ENCODE results near the gene SH3TC1. TPM values are rescaled to one million over a fixed set of nuclear protein-coding genes. Genes with fewer than 3 reads are reported as not detected.

The SH3TC1 gene
- total RNA-seq, 1 donor from 2014 or later, result 1.2 TPM

DNA sequence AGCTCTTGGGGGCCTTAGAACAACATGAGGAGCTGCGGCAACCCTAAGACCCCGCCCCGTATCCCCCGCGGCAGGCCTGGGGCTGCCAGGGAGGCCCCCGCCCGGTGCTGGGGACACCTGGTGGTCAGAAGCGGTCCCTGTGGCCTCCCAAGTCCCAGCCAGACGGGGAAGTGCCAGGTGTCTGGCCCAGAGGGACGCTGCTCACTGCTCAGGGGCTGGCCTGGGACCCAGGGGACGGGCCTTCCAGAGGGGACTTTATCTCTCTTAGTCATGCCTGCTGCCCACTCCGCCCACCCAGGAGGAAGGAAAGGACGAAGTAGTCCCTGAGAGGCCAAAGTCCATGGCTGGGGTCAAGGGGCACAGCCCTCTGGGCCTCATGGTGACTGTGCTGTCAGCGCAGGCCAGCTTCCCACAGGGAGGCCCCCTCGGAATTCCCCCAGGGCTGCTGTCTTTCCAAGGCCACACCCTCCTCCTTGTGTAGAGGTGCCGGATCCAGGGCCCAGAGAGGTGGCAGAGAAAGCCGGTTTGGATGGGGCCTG lies 39.5 kb downstream of the SH3TC1 start:
- no peaks in the 10 kb centered on the region for H3K9me3 ChIP-seq (ENCODE audit: insufficient read depth, low read depth, low read length)
- H4K20me1 ChIP-seq (ENCODE audit: insufficient read depth, low read length), result no peaks in the 10 kb centered on the region
- no peaks in the 10 kb centered on the region for H3K79me2 ChIP-seq (ENCODE audit: insufficient read depth, low read length)
- H3K4me3 ChIP-seq (ENCODE audit: insufficient read depth, low read depth, low read length), result no peak overlapping the region
- DNase-seq (ENCODE audit: low read depth) (no peak), FAIRE-seq (no peak)
- H3K4me2 ChIP-seq (ENCODE audit: low read length), result no peak overlapping the region
- no peaks in the 10 kb centered on the region for H3K36me3 ChIP-seq (ENCODE audit: insufficient read depth, low read length)
- H3K4me1 Mint-ChIP-seq (ENCODE audit: low read depth, unreplicated experiment), result no peaks in the 10 kb centered on the region
- peaks cover 5% of the 10 kb centered on the region for H3K4me1 ChIP-seq (ENCODE audit: insufficient read depth, low read length)
- H3K9ac ChIP-seq (ENCODE audit: low read length), result no peak overlapping the region
- H3K27ac ChIP-seq (ENCODE audit: low read depth, low read length), result no peak overlapping the region
- no peak overlapping the region for H3K27ac Mint-ChIP-seq (ENCODE audit: unreplicated experiment)
- no peaks in the 10 kb centered on the region for H3K36me3 Mint-ChIP-seq (ENCODE audit: low read depth, unreplicated experiment)
- TF ChIP-seq, protein P1, sequence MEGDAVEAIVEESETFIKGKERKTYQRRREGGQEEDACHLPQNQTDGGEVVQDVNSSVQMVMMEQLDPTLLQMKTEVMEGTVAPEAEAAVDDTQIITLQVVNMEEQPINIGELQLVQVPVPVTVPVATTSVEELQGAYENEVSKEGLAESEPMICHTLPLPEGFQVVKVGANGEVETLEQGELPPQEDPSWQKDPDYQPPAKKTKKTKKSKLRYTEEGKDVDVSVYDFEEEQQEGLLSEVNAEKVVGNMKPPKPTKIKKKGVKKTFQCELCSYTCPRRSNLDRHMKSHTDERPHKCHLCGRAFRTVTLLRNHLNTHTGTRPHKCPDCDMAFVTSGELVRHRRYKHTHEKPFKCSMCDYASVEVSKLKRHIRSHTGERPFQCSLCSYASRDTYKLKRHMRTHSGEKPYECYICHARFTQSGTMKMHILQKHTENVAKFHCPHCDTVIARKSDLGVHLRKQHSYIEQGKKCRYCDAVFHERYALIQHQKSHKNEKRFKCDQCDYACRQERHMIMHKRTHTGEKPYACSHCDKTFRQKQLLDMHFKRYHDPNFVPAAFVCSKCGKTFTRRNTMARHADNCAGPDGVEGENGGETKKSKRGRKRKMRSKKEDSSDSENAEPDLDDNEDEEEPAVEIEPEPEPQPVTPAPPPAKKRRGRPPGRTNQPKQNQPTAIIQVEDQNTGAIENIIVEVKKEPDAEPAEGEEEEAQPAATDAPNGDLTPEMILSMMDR (IDR thresholded peaks at IDR 0.05; ENCODE audit: insufficient read depth, low read depth, low read length), result no peak
- TF ChIP-seq EZH2 (IDR thresholded peaks at IDR 0.05; ENCODE audit: insufficient read depth, low read length), result no peak
- peaks cover 17% of the 10 kb centered on the region for H3K27me3 Mint-ChIP-seq (ENCODE audit: low read depth, unreplicated experiment)
- no peak overlapping the region for H2AFZ ChIP-seq (ENCODE audit: low read depth, low read length)
- no peaks in the 10 kb centered on the region for H3K27me3 ChIP-seq (ENCODE audit: insufficient read depth, low read length)
- H3K4me3 Mint-ChIP-seq (ENCODE audit: unreplicated experiment), result no peak overlapping the region
- H3K9me3 Mint-ChIP-seq (ENCODE audit: unreplicated experiment), result no peaks in the 10 kb centered on the region

DNA sequence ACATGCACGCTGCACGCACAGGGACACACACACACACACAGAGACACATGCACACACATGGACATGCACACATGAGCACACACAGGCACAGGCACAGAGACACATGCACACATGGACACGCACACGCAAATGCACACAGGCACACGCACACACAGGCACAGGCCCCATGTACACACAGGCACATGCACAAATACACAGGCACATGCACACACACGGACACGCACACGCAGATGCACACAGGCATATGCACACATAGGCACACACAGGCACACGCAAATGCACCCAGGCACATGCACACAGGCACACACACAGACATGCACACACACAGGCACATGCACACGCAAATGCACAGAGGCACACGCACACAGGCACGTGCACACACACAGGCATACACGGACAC lies 40.1 kb downstream of the SH3TC1 start:
- Histone ChIP-seq H3K4me1 (ENCODE audit: insufficient read depth, low read length) (peaks cover 5% of the 10 kb centered on the region), H3K27ac (ENCODE audit: low read depth, low read length) (no peak overlapping the region), H3K79me2 (ENCODE audit: insufficient read depth, low read length) (no peaks in the 10 kb centered on the region), H3K4me2 (ENCODE audit: low read length) (no peak overlapping the region), H2AFZ (ENCODE audit: low read depth, low read length) (no peak overlapping the region), H3K9me3 (ENCODE audit: insufficient read depth, low read depth, low read length) (no peaks in the 10 kb centered on the region), H3K9ac (ENCODE audit: low read length) (no peak overlapping the region), H3K4me3 (ENCODE audit: insufficient read depth, low read depth, low read length) (no peak overlapping the region), H4K20me1 (ENCODE audit: insufficient read depth, low read length) (no peaks in the 10 kb centered on the region), H3K27me3 (ENCODE audit: insufficient read depth, low read length) (no peaks in the 10 kb centered on the region), H3K36me3 (ENCODE audit: insufficient read depth, low read length) (no peaks in the 10 kb centered on the region)
- H3K4me1 Mint-ChIP-seq (ENCODE audit: low read depth, unreplicated experiment), result no peaks in the 10 kb centered on the region
- H3K27ac Mint-ChIP-seq (ENCODE audit: unreplicated experiment), result no peak overlapping the region
- H3K27me3 Mint-ChIP-seq (ENCODE audit: low read depth, unreplicated experiment), result peaks cover 23% of the 10 kb centered on the region
- no peak for FAIRE-seq
- H3K36me3 Mint-ChIP-seq (ENCODE audit: low read depth, unreplicated experiment), result no peaks in the 10 kb centered on the region
- peaks cover 2% of the 10 kb centered on the region for H3K9me3 Mint-ChIP-seq (ENCODE audit: unreplicated experiment)
- no peak for DNase-seq (ENCODE audit: low read depth)
- H3K4me3 Mint-ChIP-seq (ENCODE audit: unreplicated experiment), result no peak overlapping the region
- TF ChIP-seq, protein P1 (IDR thresholded peaks at IDR 0.05; ENCODE audit: insufficient read depth, low read depth, low read length), result no peak
- TF ChIP-seq EZH2 (IDR thresholded peaks at IDR 0.05; ENCODE audit: insufficient read depth, low read length), result no peak

DNA sequence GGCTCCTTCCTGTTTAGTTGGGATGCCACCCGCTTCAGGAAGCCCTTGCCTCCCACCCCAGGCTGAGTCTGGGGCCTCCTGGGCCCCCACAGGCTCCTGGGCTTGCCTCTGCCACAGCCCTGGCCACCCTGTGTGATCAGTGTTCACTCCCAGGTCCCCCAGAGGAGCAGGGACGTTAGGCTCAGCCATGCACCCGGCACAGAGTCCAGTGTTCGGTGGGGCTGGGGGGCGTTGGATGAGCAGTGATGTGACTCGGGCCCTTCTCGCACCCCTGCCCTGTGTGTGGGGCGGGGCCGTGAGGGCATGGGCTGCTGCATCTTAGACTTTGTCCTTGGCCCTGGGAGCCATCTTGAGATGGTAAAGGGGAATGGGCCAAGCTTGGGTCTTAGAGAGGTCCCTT lies 40.6 kb downstream of the SH3TC1 start:
- TF ChIP-seq, protein P1 (IDR thresholded peaks at IDR 0.05; ENCODE audit: insufficient read depth, low read depth, low read length), result no peak
- TF ChIP-seq EZH2 (IDR thresholded peaks at IDR 0.05; ENCODE audit: insufficient read depth, low read length), result no peak
- Histone ChIP-seq H3K9ac (ENCODE audit: low read length) (no peak overlapping the region), H3K79me2 (ENCODE audit: insufficient read depth, low read length) (no peaks in the 10 kb centered on the region), H4K20me1 (ENCODE audit: insufficient read depth, low read length) (no peaks in the 10 kb centered on the region), H3K4me1 (ENCODE audit: insufficient read depth, low read length) (peaks cover 5% of the 10 kb centered on the region), H3K9me3 (ENCODE audit: insufficient read depth, low read depth, low read length) (no peaks in the 10 kb centered on the region), H3K27me3 (ENCODE audit: insufficient read depth, low read length) (no peaks in the 10 kb centered on the region), H3K4me3 (ENCODE audit: insufficient read depth, low read depth, low read length) (no peak overlapping the region), H3K27ac (ENCODE audit: low read depth, low read length) (no peak overlapping the region), H3K36me3 (ENCODE audit: insufficient read depth, low read length) (no peaks in the 10 kb centered on the region), H2AFZ (ENCODE audit: low read depth, low read length) (no peak overlapping the region), H3K4me2 (ENCODE audit: low read length) (no peak overlapping the region)
- Mint-ChIP-seq H3K4me3 (ENCODE audit: unreplicated experiment) (no peak overlapping the region), H3K27ac (ENCODE audit: unreplicated experiment) (no peak overlapping the region), H3K36me3 (ENCODE audit: low read depth, unreplicated experiment) (no peaks in the 10 kb centered on the region), H3K27me3 (ENCODE audit: low read depth, unreplicated experiment) (peaks cover 26% of the 10 kb centered on the region), H3K4me1 (ENCODE audit: low read depth, unreplicated experiment) (no peaks in the 10 kb centered on the region), H3K9me3 (ENCODE audit: unreplicated experiment) (peaks cover 2% of the 10 kb centered on the region)
- no peak for FAIRE-seq
- DNase-seq (ENCODE audit: low read depth), result no peak
